GM15510 (cell line): ENCODE data around the gene DGKA.

ENCODE experiments used
- POLR2A ChIP-seq: IDR thresholded peaks from 3 replicates; pipeline ENCODE4 v1.6.1; 2011; ENCODE audit warnings: borderline replicate concordance; ENCODE audit not compliant: insufficient read length; ENCODE audit errors: extremely low read depth

Gene DGKA

GRCh38 chr12:55942055-55942454 lies 11.1 kb downstream of the DGKA start:
- TF ChIP-seq POLR2A = no peak

- TF ChIP-seq POLR2A = no peak
Observed at GRCh38 chr12:55942577-55943136, 11.7 kb downstream of the DGKA start.

GRCh38 chr12:55946553-55946952 lies 15.6 kb downstream of the DGKA start:
- no peak for TF ChIP-seq POLR2A

- no peak for TF ChIP-seq POLR2A
Observed at GRCh38 chr12:55955344-55955743, 24.4 kb downstream of the DGKA start.

GRCh38 chr12:55955800-55956508 lies 25.0 kb downstream of the DGKA start:
- TF ChIP-seq POLR2A = no peak

GRCh38 chr12:55957106-55957859 lies 26.3 kb downstream of the DGKA start:
- no peak for TF ChIP-seq POLR2A

GRCh38 chr12:55963760-55964159 lies 32.8 kb downstream of the DGKA start:
- no peak for TF ChIP-seq POLR2A

- no peak for TF ChIP-seq POLR2A
Observed at GRCh38 chr12:55965240-55965639, 34.3 kb downstream of the DGKA start.

GRCh38 chr12:55965941-55966407 lies 35.0 kb downstream of the DGKA start, which contains the start of gene PMEL:
Gene PMEL (minus strand): TSS chr12:55966042. CDS start chr12:55966011, 31 bp downstream.
- TF ChIP-seq POLR2A = no peak

GRCh38 chr12:55966408-55967281 lies 35.7 kb downstream of the DGKA start, which contains the start of gene CDK2:
Gene CDK2 (plus strand): TSS chr12:55966830. CDS start chr12:55967009, 179 bp downstream.
- peak; percentile 75 for TF ChIP-seq POLR2A

GRCh38 chr12:55969356-55969755 lies 38.4 kb downstream of the DGKA start:
- no peak for TF ChIP-seq POLR2A

GRCh38 chr12:55970775-55971174 lies 39.8 kb downstream of the DGKA start:
- TF ChIP-seq POLR2A = no peak

- no peak for TF ChIP-seq POLR2A
Observed at GRCh38 chr12:55972042-55972441, 41.1 kb downstream of the DGKA start.

GRCh38 chr12:55972456-55972855 lies 41.5 kb downstream of the DGKA start:
- TF ChIP-seq POLR2A = no peak
